H1 (cell line): ENCODE measurements around the gene LMBR1. TPM values are rescaled to one million over a fixed set of nuclear protein-coding genes. Genes with fewer than 3 reads are reported as not detected.

Experiments used
- CTCF ChIA-PET: fragments of 300-600 bp; sonication (Branson Sonifier 250); formaldehyde crosslinking; loops from one replicate; lab custom pipeline; 2021; ENCODE audit not compliant: partially characterized antibody; lab: Charles Lee
- POLR2A ChIA-PET: fragments of 300-600 bp; sonication (Branson Sonifier 250); formaldehyde crosslinking; loops from one replicate; lab custom pipeline; 2021; ENCODE audit warnings: inconsistent platforms; ENCODE audit not compliant: partially characterized antibody; lab: Charles Lee
- DNase-seq, 2 experiments: peaks; one replicate each; pipeline versions ENCODE4 v3.0.0 to v3.0.0-alpha.2; 2010 to 2022; ENCODE audit warnings: low spot score in 2 of 2, low read depth in 1 of 2, mixed read lengths in 1 of 2
- FAIRE-seq: peaks from 2 replicates; lab custom pipeline; 2011; peaks lifted over from hg19 to GRCh38; lab: Jason Lieb, UNC
- H2AFZ ChIP-seq: 2 replicates; pipeline ENCODE4 v1.8.1; 2012; ENCODE audit warnings: low read length, inconsistent platforms
- H2AK5ac ChIP-seq: 2 replicates; pipeline ENCODE4 v1.6.1; 2013; ENCODE audit warnings: low read depth, low read length
- H2BK120ac ChIP-seq: replicated peaks from 2 replicates; pipeline ENCODE3; 2013; ENCODE audit warnings: low read depth, low read length, inconsistent platforms
- H2BK12ac ChIP-seq: 2 replicates; pipeline ENCODE4 v1.6.1; 2013; ENCODE audit warnings: low read depth, low read length
- H2BK15ac ChIP-seq: 2 replicates; pipeline ENCODE4 v1.6.1; 2013; ENCODE audit warnings: low read length
- H2BK20ac ChIP-seq: 2 replicates; pipeline ENCODE4 v1.6.1; 2013; ENCODE audit warnings: low read length
- H2BK5ac ChIP-seq: 2 replicates; pipeline ENCODE4 v1.6.1; 2013; ENCODE audit warnings: low read depth, low read length
- H3K14ac ChIP-seq: 2 replicates; pipeline ENCODE4 v1.6.1; 2013; ENCODE audit warnings: inconsistent platforms; ENCODE audit not compliant: insufficient read length
- H3K18ac ChIP-seq: 2 replicates; pipeline ENCODE4 v1.6.1; 2013; ENCODE audit warnings: low read length; ENCODE audit errors: extremely low read depth
- H3K23ac ChIP-seq: 2 replicates; pipeline ENCODE4 v1.6.1; 2013; ENCODE audit warnings: inconsistent platforms; ENCODE audit not compliant: insufficient read length
- H3K23me2 ChIP-seq: 2 replicates; pipeline ENCODE4 v1.6.1; 2013; ENCODE audit warnings: low read depth, low read length
- H3K27ac ChIP-seq: 2 replicates; pipeline ENCODE4 v1.6.1; 2011; ENCODE audit warnings: low read depth, low read length, inconsistent platforms
- H3K27me3 ChIP-seq, 4 experiments: replicated peaks in 1 of 4; 1 replicate in 1 of 4; 2 replicates in 3 of 4; pipeline versions ENCODE4 v1.6.1 to v1.8.1; 2011 to 2013; ENCODE audit warnings: low read length in 3 of 4, mild to moderate bottlenecking in 3 of 4, inconsistent platforms in 2 of 4, mixed read lengths in 2 of 4, moderate library complexity in 1 of 4; ENCODE audit not compliant: control insufficient read depth in 3 of 4, insufficient read depth in 3 of 4; ENCODE audit errors: extremely low read depth in 1 of 4
- H3K36me3 ChIP-seq, 4 experiments: 2 replicates each; pipeline versions ENCODE4 v1.6.1 to v1.8.1; 2011 to 2013; ENCODE audit warnings: mild to moderate bottlenecking in 4 of 4, low read length in 3 of 4, moderate library complexity in 2 of 4, control low read depth in 1 of 4, inconsistent platforms in 1 of 4; ENCODE audit not compliant: insufficient read depth in 4 of 4, control insufficient read depth in 2 of 4
- H3K4ac ChIP-seq: replicated peaks from 2 replicates; pipeline ENCODE3; 2013; ENCODE audit warnings: low read length, low read depth, mixed read lengths, inconsistent platforms; ENCODE audit not compliant: insufficient read length
- H3K4me1 ChIP-seq, 4 experiments: replicated peaks in 1 of 4; 1 replicate in 1 of 4; 2 replicates in 3 of 4; pipeline versions ENCODE4 v1.6.1 to v1.8.1; 2011 to 2013; ENCODE audit warnings: low read length in 3 of 4, inconsistent platforms in 2 of 4, mixed read lengths in 1 of 4; ENCODE audit not compliant: insufficient read depth in 4 of 4, control insufficient read depth in 3 of 4
- H3K4me2 ChIP-seq, 2 experiments: 2 replicates each; pipeline versions ENCODE4 v1.6.1 to v1.8.1; 2011 to 2013; ENCODE audit warnings: low read depth in 2 of 2, low read length in 2 of 2, control low read depth in 1 of 2, inconsistent platforms in 1 of 2, mild to moderate bottlenecking in 1 of 2; ENCODE audit not compliant: insufficient read depth in 1 of 2
- H3K4me3 ChIP-seq, 4 experiments: fragments of 200-600, 300-600 bp in 1 of 4; sonication (generic), shearing (Covaris generic), sonication (Bioruptor Twin) in 1 of 4; 2 replicates each; pipeline versions ENCODE4 v1.5.1 to v1.8.1; 2011 to 2016; ENCODE audit warnings: low read length in 4 of 4, low read depth in 3 of 4, control low read depth in 2 of 4, inconsistent platforms in 2 of 4, mild to moderate bottlenecking in 2 of 4, mixed read lengths in 1 of 4, moderate library complexity in 1 of 4; ENCODE audit not compliant: insufficient read depth in 2 of 4; ENCODE audit errors: extremely low read depth in 1 of 4
- H3K56ac ChIP-seq: replicated peaks from 2 replicates; pipeline ENCODE3; 2013; ENCODE audit warnings: low read depth, mild to moderate bottlenecking, mixed read lengths, low read length, inconsistent platforms; ENCODE audit not compliant: insufficient read length
- H3K79me1 ChIP-seq: 2 replicates; pipeline ENCODE4 v1.6.1; 2013; ENCODE audit warnings: low read depth, low read length, control low read depth
- H3K79me2 ChIP-seq, 2 experiments: 2 replicates each; pipeline versions ENCODE4 v1.6.1 to v1.8.1; 2012 to 2013; ENCODE audit warnings: low read length in 2 of 2, mild to moderate bottlenecking in 2 of 2, inconsistent platforms in 1 of 2; ENCODE audit not compliant: insufficient read depth in 2 of 2, control insufficient read depth in 1 of 2
- H3K9ac ChIP-seq, 4 experiments: replicated peaks in 1 of 4; 1 replicate in 1 of 4; 2 replicates in 3 of 4; pipeline versions ENCODE4 v1.6.1 to v1.8.1; 2011 to 2013; ENCODE audit warnings: low read depth in 3 of 4, low read length in 3 of 4, control low read depth in 2 of 4, mild to moderate bottlenecking in 2 of 4, moderate library complexity in 2 of 4, inconsistent platforms in 1 of 4; ENCODE audit errors: extremely low read depth in 1 of 4
- H3K9me3 ChIP-seq, 2 experiments: 2 replicates each; pipeline versions ENCODE4 v1.6.1 to v1.8.1; 2012 to 2013; ENCODE audit warnings: mild to moderate bottlenecking in 2 of 2, moderate library complexity in 2 of 2, control low read depth in 1 of 2, inconsistent platforms in 1 of 2, low read depth in 1 of 2, low read length in 1 of 2, mixed read lengths in 1 of 2; ENCODE audit not compliant: insufficient read depth in 2 of 2
- H4K20me1 ChIP-seq, 2 experiments: replicated peaks in 1 of 2; 2 replicates each; pipeline versions ENCODE3 to v1.8.1; 2011 to 2013; ENCODE audit warnings: inconsistent platforms in 2 of 2, low read length in 2 of 2, mild to moderate bottlenecking in 1 of 2; ENCODE audit not compliant: insufficient read depth in 2 of 2, control insufficient read depth in 1 of 2
- H4K5ac ChIP-seq: 2 replicates; pipeline ENCODE4 v1.6.1; 2013; ENCODE audit warnings: low read length, low read depth, mixed read lengths, inconsistent platforms; ENCODE audit not compliant: insufficient read length
- H4K8ac ChIP-seq: 2 replicates; pipeline ENCODE4 v1.8.0; 2013; ENCODE audit warnings: mild to moderate bottlenecking, moderate library complexity, low read length, inconsistent platforms; ENCODE audit not compliant: insufficient read depth; ENCODE audit errors: extremely low read depth
- H4K91ac ChIP-seq: replicated peaks from 2 replicates; pipeline ENCODE3; 2013; ENCODE audit warnings: low read length, mixed read lengths, inconsistent platforms; ENCODE audit not compliant: insufficient read length
- ATF2 ChIP-seq: IDR thresholded peaks from 2 replicates; pipeline ENCODE4 v1.6.1; 2012; ENCODE audit warnings: low read length, inconsistent platforms
- BCL11A ChIP-seq, 2 experiments: IDR thresholded peaks; one replicate each; pipeline ENCODE4 v1.6.1; 2011; ENCODE audit warnings: low read depth in 2 of 2, low read length in 2 of 2, mild to moderate bottlenecking in 2 of 2
- E2F6 ChIP-seq: IDR thresholded peaks from 2 replicates; pipeline ENCODE4 v1.6.1; 2012; ENCODE audit warnings: inconsistent platforms
- EP300 ChIP-seq, 2 experiments: IDR thresholded peaks; 1 replicate in 1 of 2; 2 replicates in 1 of 2; pipeline ENCODE4 v1.6.1; 2011 to 2012; ENCODE audit warnings: low read depth in 2 of 2, low read length in 2 of 2, mild to moderate bottlenecking in 2 of 2, borderline replicate concordance in 1 of 2, inconsistent platforms in 1 of 2, moderate library complexity in 1 of 2
- EZH2 ChIP-seq: fragments of 200-600 bp; sonication (generic); IDR thresholded peaks from 2 replicates; pipeline ENCODE4 v1.7.1; 2012; ENCODE audit warnings: low read depth, mild to moderate bottlenecking, moderate library complexity, low read length, inconsistent platforms; ENCODE audit not compliant: severe bottlenecking
- JUN ChIP-seq: IDR thresholded peaks from 2 replicates; pipeline ENCODE4 v1.6.1; 2011; ENCODE audit warnings: low read depth, mild to moderate bottlenecking, improper control_type of control experiment, low read length
- JUND ChIP-seq: IDR thresholded peaks from 2 replicates; pipeline ENCODE4 v1.6.1; 2011; ENCODE audit warnings: mild to moderate bottlenecking, improper control_type of control experiment, low read length
- PHF8 ChIP-seq: fragments of 200-600 bp; sonication (generic); conservative IDR thresholded peaks from 2 replicates; pipeline ENCODE4 v1.7.1; 2012; ENCODE audit warnings: low read depth, mild to moderate bottlenecking, inconsistent platforms, low read length, moderate library complexity
- POLR2A ChIP-seq, 2 experiments: IDR thresholded peaks; 1 replicate in 1 of 2; 2 replicates in 1 of 2; pipeline ENCODE4 v1.6.1; 2011; ENCODE audit warnings: low read depth in 2 of 2, low read length in 2 of 2, mild to moderate bottlenecking in 2 of 2; ENCODE audit errors: control extremely low read depth in 1 of 2
- POLR2AphosphoS5 ChIP-seq: IDR thresholded peaks from 2 replicates; pipeline ENCODE4 v1.6.1; 2011; ENCODE audit warnings: low read depth, low read length
- POU5F1 ChIP-seq: IDR thresholded peaks from 2 replicates; pipeline ENCODE4 v1.6.1; 2011; ENCODE audit warnings: low read depth, mild to moderate bottlenecking, low read length, moderate library complexity
- SP2 ChIP-seq: IDR thresholded peaks from 2 replicates; pipeline ENCODE4 v1.6.1; 2012; ENCODE audit warnings: mild to moderate bottlenecking, low read length, inconsistent platforms
- TCF12 ChIP-seq: IDR thresholded peaks from 2 replicates; pipeline ENCODE4 v1.6.1; 2011; ENCODE audit warnings: low read depth, mild to moderate bottlenecking, low read length
- WGBS, 2 experiments: shearing (Covaris generic) in 1 of 2; methylation state at CpG; one replicate each; pipeline versions ENCODE4 v1.1.6 to v1.1.7; 2013 to 2015; ENCODE audit warnings: low lambda C conversion rate in 2 of 2, mixed read lengths in 2 of 2, inconsistent platforms in 1 of 2, low coverage in 1 of 2, missing lambda C conversion rate in 1 of 2; ENCODE audit not compliant: insufficient replicate concordance in 2 of 2, insufficient coverage in 1 of 2, insufficient read length in 1 of 2; ENCODE audit errors: extremely low coverage in 1 of 2, missing lambda C conversion rate in 1 of 2; 5-methylcytosine and 5-hydroxymethylcytosine counted together
- polyA plus RNA-seq, 7 experiments: library from polyadenylated mRNA; depleted of rRNA in 3 of 7; stranded (reverse) in 5 of 7; unstranded in 2 of 7; fragments of >200 nt in 5 of 7; fragments of 200-250 nt in 2 of 7; gene quantifications; 1 replicate in 5 of 7; 2 replicates in 1 of 7; 4 replicates in 1 of 7; pipeline versions ENCODE4 v1.2.1 to v1.2.3, GENCODE V29; 2011 to 2013; ENCODE audit warnings: missing spikeins in 2 of 7, mixed read lengths in 2 of 7
- total RNA-seq: library from RNA; stranded (reverse); fragmentation: NEBNext Ultra II Directional; extraction: Animal tissue kit (Norgen Biotek cat#: 25700); gene quantifications from 2 replicates; pipeline ENCODE4 v1.2.1, GENCODE V29; 2021

The LMBR1 gene
- total and polyA plus RNA-seq, 2 of the 8 experiments (the other 6 are each of a cell fraction or from before 2014, with no cell fraction given): 15.1 to 70.4 TPM

GRCh38 chr7:156680281-156680680, 212.7 kb downstream of the LMBR1 start:
- no peak overlapping the region for H3K9ac ChIP-seq
- peaks cover 0 to 3% of the 10 kb centered on the region in 2 experiments for H4K20me1 ChIP-seq
- ChIA-PET CTCF (no interaction called here), POLR2A (no interaction called here)
- FAIRE-seq (no peak), DNase-seq (no peak)
- no peak overlapping the region for H3K56ac ChIP-seq
- H4K91ac ChIP-seq: no peak overlapping the region
- H3K27ac ChIP-seq: no peak overlapping the region
- no peak overlapping the region for H4K5ac ChIP-seq
- H2AFZ ChIP-seq: no peak overlapping the region
- no peak overlapping the region for H2BK120ac ChIP-seq
- H4K8ac ChIP-seq: no peak overlapping the region
- H3K4me3 ChIP-seq: no peak overlapping the region
- no peaks in the 10 kb centered on the region; the same call in 1 of the 2 replicates for H3K23me2 ChIP-seq
- no peak overlapping the region for H3K23ac ChIP-seq
- H2BK20ac ChIP-seq: no peak overlapping the region
- no peak overlapping the region for H3K14ac ChIP-seq
- H2BK12ac ChIP-seq: no peak overlapping the region
- H3K4me1 ChIP-seq: no peaks in the 10 kb centered on the region
- H2AK5ac ChIP-seq: no peak overlapping the region
- no peaks in the 10 kb centered on the region for H3K79me2 ChIP-seq
- no peak overlapping the region for H3K18ac ChIP-seq
- peaks cover 0 to 24% (median 5%) of the 10 kb centered on the region in 4 experiments; a peak in 7 of 8 replicates for H3K36me3 ChIP-seq
- H3K4me2 ChIP-seq: no peak overlapping the region
- no peaks in the 10 kb centered on the region for H3K27me3 ChIP-seq
- no peak overlapping the region for H3K4ac ChIP-seq
- H2BK15ac ChIP-seq: no peak overlapping the region
- H3K79me1 ChIP-seq: no peaks in the 10 kb centered on the region
- 91% methylated on average over 1 of the region's 1 CpG; no CpG with 5 or more reads in 1 of the 2 experiments for WGBS, 2 experiments
- H3K9me3 ChIP-seq: no peaks in the 10 kb centered on the region
- H2BK5ac ChIP-seq: no peak overlapping the region
- TF ChIP-seq JUN (no peak), BCL11A (IDR thresholded peaks at IDR 0.05; ENCODE audit: low read depth in 2 of 2, low read length in 2 of 2) (no peak), SP2 (no peak), POLR2A (IDR thresholded peaks at IDR 0.05; ENCODE audit: control extremely low read depth in 1 of 2, low read depth in 2 of 2, low read length in 2 of 2) (no peak), EP300 (IDR thresholded peaks at IDR 0.05; ENCODE audit: borderline replicate concordance in 1 of 2, low read depth in 2 of 2, low read length in 2 of 2) (no peak), PHF8 (no peak), POLR2AphosphoS5 (no peak), TCF12 (no peak), E2F6 (no peak), JUND (no peak), ATF2 (no peak), EZH2 (no peak), POU5F1 (no peak)
